Activated CD8-positive, alpha-beta T cell treated with anti-CD3 and anti-CD28 coated beads, Interleukin-2, amount 10 ng/mL, durations not matched to agents 7 days and 5 days (primary cell): Measurements from ENCODE around the gene GK. TPM values are rescaled to one million over a fixed set of nuclear protein-coding genes. Genes with fewer than 3 reads are reported as not detected.

ENCODE experiments used
- ATAC-seq: fragments of 150-1000 bp; cut with Tn5 transposase; one replicate; pipeline ENCODE4 v1.10.0; 2021; ENCODE audit warnings: moderate library complexity
- CTCF ChIA-PET: fragments of 350-600 bp; sonication (Branson Sonifier 250); formaldehyde crosslinking; loops from one replicate; lab custom pipeline; 2021; ENCODE audit warnings: antibody characterized with exemption; lab: Charles Lee
- POLR2A ChIA-PET: fragments of 350-600 bp; sonication (Branson Sonifier 250); formaldehyde crosslinking; loops from one replicate; lab custom pipeline; 2021; ENCODE audit warnings: antibody characterized with exemption; lab: Charles Lee
- DNase-seq: peaks from one replicate; pipeline ENCODE4 v3.0.0-alpha.2; 2020
- H3K27ac Mint-ChIP-seq: one replicate; pipeline ENCODE4 v1.8.0; 2021; ENCODE audit warnings: mild to moderate bottlenecking, mixed read lengths
- H3K27me3 Mint-ChIP-seq: one replicate; pipeline ENCODE4 v1.8.0; 2021; ENCODE audit warnings: low read depth, mixed read lengths
- H3K36me3 Mint-ChIP-seq: one replicate; pipeline ENCODE4 v1.8.0; 2021; ENCODE audit warnings: low read depth, mixed read lengths
- H3K4me1 Mint-ChIP-seq: one replicate; pipeline ENCODE4 v1.8.0; 2021; ENCODE audit warnings: low read depth, mixed read lengths
- H3K4me3 Mint-ChIP-seq: one replicate; pipeline ENCODE4 v1.8.0; 2021; ENCODE audit warnings: mild to moderate bottlenecking, mixed read lengths
- H3K9me3 Mint-ChIP-seq: one replicate; pipeline ENCODE4 v1.8.0; 2022; ENCODE audit warnings: mixed read lengths; ENCODE audit not compliant: insufficient read depth
- total RNA-seq, 2 experiments: library from RNA; stranded (reverse); gene quantifications; one replicate each; pipeline ENCODE4 v1.2.3, GENCODE V29; 2021

GK gene
- total RNA-seq, 2 experiments from 2014 or later, result 10.7 to 12.0 TPM

- Mint-ChIP-seq H3K36me3 (no peaks in the 10 kb centered on the region), H3K9me3 (no peaks in the 10 kb centered on the region), H3K4me3 (no peak overlapping the region), H3K27me3 (no peaks in the 10 kb centered on the region), H3K4me1 (no peaks in the 10 kb centered on the region), H3K27ac (no peak overlapping the region)
- ATAC-seq (no peak), DNase-seq (no peak)
- ChIA-PET POLR2A (no interaction called here), CTCF (no interaction called here)
These were observed 126.3 kb downstream of the GK start for GRCh38 chrX:30779453-30780030.

Other genes with a start within 250 kb of the GK start
- gene TASL, start 75.7 kb upstream of the GK start, total RNA-seq, result 1 to 10 TPM; 3.0 to 3.1 TPM
- gene TAB3, start 235.8 kb downstream of the GK start, total RNA-seq, result 10 to 100 TPM; 13.2 to 16.9 TPM